Fibroblast of villous mesenchyme (primary cell): ENCODE results near the gene COX7B2. TPM values are rescaled to one million over a fixed set of nuclear protein-coding genes. Genes with fewer than 3 reads are reported as not detected.

Experiments
- DNase-seq: peaks from one replicate; pipeline ENCODE4 v3.0.0-alpha.2; 2010; ENCODE audit warnings: low read depth
- H3K4me3 ChIP-seq: 2 replicates; pipeline ENCODE4 v1.5.1; 2011; ENCODE audit warnings: low read depth, mild to moderate bottlenecking, low read length
- CTCF ChIP-seq: IDR thresholded peaks from 2 replicates; pipeline ENCODE4 v1.5.1; 2012; ENCODE audit warnings: low read depth, mild to moderate bottlenecking, low read length; ENCODE audit not compliant: insufficient read depth
- total RNA-seq: library from RNA; depleted of rRNA; stranded (reverse); fragments of >200 nt; gene quantifications from 2 replicates; pipeline ENCODE4 v1.2.3, GENCODE V29; 2012

COX7B2 gene
- total RNA-seq, 1 donor: not detected

- H3K4me3 ChIP-seq: no peak overlapping the region
- no peak for TF ChIP-seq CTCF
- no peak for DNase-seq
These were observed 9.0 kb downstream of the COX7B2 start for GRCh38 chr4:46900082-46900481.

GRCh38 chr4:46894826-46895225 lies 14.2 kb downstream of the COX7B2 start:
- H3K4me3 ChIP-seq: no peak overlapping the region
- no peak for TF ChIP-seq CTCF
- no peak for DNase-seq

DNA sequence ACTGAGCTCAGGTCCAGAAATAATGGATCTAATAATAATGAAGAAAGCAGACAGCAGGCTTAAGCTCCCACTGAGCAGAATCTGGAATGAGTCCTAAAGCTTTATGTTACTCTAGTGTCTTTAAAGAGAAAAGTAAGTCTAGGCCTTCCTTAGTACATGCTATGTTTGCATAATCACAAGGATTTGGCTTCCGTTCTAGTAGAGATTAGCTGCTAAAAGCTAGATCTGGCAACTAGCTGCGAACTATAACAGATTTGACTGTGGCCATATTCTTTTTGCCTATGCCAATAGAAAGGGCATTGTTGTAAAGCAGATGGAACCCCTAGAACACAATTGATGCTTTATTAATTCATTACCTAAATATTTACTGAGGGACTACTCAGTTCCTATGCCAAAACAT lies 19.0 kb downstream of the COX7B2 start:
- DNase-seq: no peak
- H3K4me3 ChIP-seq: no peak overlapping the region
- TF ChIP-seq CTCF: no peak

- DNase-seq: no peak
- no peak for TF ChIP-seq CTCF
- H3K4me3 ChIP-seq: no peak overlapping the region
These were observed 19.6 kb downstream of the COX7B2 start for GRCh38 chr4:46889410-46889809.

DNA sequence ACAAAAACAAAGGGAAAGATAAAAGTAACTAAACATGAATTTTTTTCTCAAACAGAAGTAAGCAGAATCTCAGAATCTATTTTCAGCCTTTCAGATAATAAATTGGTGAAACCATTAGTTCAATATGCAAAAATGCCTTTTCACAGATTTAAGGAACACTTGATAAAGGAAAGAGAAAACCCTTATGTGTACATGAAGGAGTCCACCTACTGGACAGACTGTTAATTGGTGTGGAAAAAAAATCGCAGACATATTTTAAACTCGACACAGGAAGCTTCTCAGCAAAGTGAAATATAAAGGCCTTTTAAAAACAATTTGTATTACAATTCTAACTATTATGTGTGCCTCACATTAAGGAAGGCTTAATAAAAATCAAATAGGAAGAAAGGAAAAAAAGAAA lies 22.3 kb downstream of the COX7B2 start:
- TF ChIP-seq CTCF: no peak
- H3K4me3 ChIP-seq: no peak overlapping the region
- peak; percentile 0 for DNase-seq

- no peak overlapping the region for H3K4me3 ChIP-seq
- TF ChIP-seq CTCF: no peak
- no peak for DNase-seq
These were observed 30.4 kb downstream of the COX7B2 start for GRCh38 chr4:46878641-46879040.

GRCh38 chr4:46874811-46875210 lies 34.2 kb downstream of the COX7B2 start:
- H3K4me3 ChIP-seq: no peak overlapping the region
- TF ChIP-seq CTCF: no peak
- DNase-seq: no peak
